IMR-90 (cell line): ENCODE results near the gene NADSYN1.

Experiments
- BHLHE40 ChIP-seq: fragments of 150-350 bp; IDR thresholded peaks from 2 replicates; pipeline ENCODE4 v1.6.1; 2016; ENCODE audit warnings: mild to moderate bottlenecking, low read depth, low read length
- POLR2A ChIP-seq: IDR thresholded peaks from 2 replicates; pipeline ENCODE4 v1.6.1; 2012; ENCODE audit warnings: mild to moderate bottlenecking, low read depth, low read length
- TF ChIP-seq, protein P1 (sequence below): conservative IDR thresholded peaks from 2 replicates; pipeline ENCODE4 v1.5.1; 2012; ENCODE audit warnings: mild to moderate bottlenecking, low read depth, low read length, improper control_type of control experiment

DNA sequence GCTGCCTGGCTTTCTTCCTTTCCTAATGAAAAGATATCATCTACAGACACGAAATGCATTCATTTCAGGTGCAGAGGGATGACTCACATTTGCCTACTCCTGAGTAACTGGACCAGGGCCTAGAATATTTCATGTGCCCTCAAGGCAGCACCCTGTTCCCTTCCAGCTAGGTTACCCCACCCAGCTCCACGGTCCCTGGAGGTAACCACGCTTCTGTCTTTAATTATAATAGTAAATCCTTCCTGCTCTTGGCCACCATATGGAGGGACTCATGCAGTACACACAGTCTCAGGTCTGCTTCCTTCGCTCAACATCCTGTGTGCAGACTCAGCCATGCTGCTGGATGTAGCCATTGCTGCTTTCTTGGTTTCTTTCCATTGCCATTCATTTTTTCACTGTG, 27.1 kb upstream of the NADSYN1 start:
- TF ChIP-seq, protein P1, sequence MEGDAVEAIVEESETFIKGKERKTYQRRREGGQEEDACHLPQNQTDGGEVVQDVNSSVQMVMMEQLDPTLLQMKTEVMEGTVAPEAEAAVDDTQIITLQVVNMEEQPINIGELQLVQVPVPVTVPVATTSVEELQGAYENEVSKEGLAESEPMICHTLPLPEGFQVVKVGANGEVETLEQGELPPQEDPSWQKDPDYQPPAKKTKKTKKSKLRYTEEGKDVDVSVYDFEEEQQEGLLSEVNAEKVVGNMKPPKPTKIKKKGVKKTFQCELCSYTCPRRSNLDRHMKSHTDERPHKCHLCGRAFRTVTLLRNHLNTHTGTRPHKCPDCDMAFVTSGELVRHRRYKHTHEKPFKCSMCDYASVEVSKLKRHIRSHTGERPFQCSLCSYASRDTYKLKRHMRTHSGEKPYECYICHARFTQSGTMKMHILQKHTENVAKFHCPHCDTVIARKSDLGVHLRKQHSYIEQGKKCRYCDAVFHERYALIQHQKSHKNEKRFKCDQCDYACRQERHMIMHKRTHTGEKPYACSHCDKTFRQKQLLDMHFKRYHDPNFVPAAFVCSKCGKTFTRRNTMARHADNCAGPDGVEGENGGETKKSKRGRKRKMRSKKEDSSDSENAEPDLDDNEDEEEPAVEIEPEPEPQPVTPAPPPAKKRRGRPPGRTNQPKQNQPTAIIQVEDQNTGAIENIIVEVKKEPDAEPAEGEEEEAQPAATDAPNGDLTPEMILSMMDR: no peak
- TF ChIP-seq BHLHE40: no peak
- TF ChIP-seq POLR2A: no peak
